NK-92 treated with Interleukin-12 subunit alpha and Interleukin-12 subunit beta, amount 100 ng/mL, for 24 hours (cell line): Measurements from ENCODE around the gene ZC3H15.
"Not testable (repeated sequence)": the region's sequence is repeated elsewhere in the genome, so short reads cannot be mapped to it uniquely, and the experiment has no call there.

Source experiments
- DNase-seq: peaks from one replicate; lab custom pipeline; 2025; lab: John Stamatoyannopoulos, UW

The ZC3H15 gene

GRCh38 chr2:186493564-186494085 is 7.6 kb downstream of the ZC3H15 start:
- no peak for DNase-seq

GRCh38 chr2:186496401-186496800 is 10.3 kb downstream of the ZC3H15 start:
- no peak for DNase-seq

- DNase-seq, result no peak
Observed at GRCh38 chr2:186497928-186498327, 11.9 kb downstream of the ZC3H15 start.

- no peak for DNase-seq
Observed at GRCh38 chr2:186498834-186499233, 12.8 kb downstream of the ZC3H15 start.

GRCh38 chr2:186503827-186504606 is 18.0 kb downstream of the ZC3H15 start:
- no peak for DNase-seq

GRCh38 chr2:186508263-186508662 is 22.2 kb downstream of the ZC3H15 start:
- DNase-seq, result no peak

- DNase-seq, result no peak
Observed at GRCh38 chr2:186515376-186515775, 29.3 kb downstream of the ZC3H15 start.

- DNase-seq, result no peak
Observed at GRCh38 chr2:186516396-186516795, 30.3 kb downstream of the ZC3H15 start.

GRCh38 chr2:186517090-186517489 is 31.0 kb downstream of the ZC3H15 start:
- DNase-seq, result no peak

- no peak for DNase-seq
Observed at GRCh38 chr2:186518291-186518690, 32.2 kb downstream of the ZC3H15 start.

GRCh38 chr2:186518945-186519344 is 32.9 kb downstream of the ZC3H15 start:
- no peak for DNase-seq

GRCh38 chr2:186521570-186522153 is 35.6 kb downstream of the ZC3H15 start:
- DNase-seq, result not testable (repeated sequence)

GRCh38 chr2:186522450-186522849 is 36.4 kb downstream of the ZC3H15 start:
- no peak for DNase-seq

GRCh38 chr2:186523791-186524190 is 37.7 kb downstream of the ZC3H15 start:
- no peak for DNase-seq

GRCh38 chr2:186526281-186526680 is 40.2 kb downstream of the ZC3H15 start:
- no peak for DNase-seq

GRCh38 chr2:186530314-186530713 is 44.3 kb downstream of the ZC3H15 start:
- no peak for DNase-seq

GRCh38 chr2:186531257-186531775 is 45.3 kb downstream of the ZC3H15 start:
- DNase-seq, result no peak

- DNase-seq, result no peak
Observed at GRCh38 chr2:186532891-186533290, 46.8 kb downstream of the ZC3H15 start.

GRCh38 chr2:186533717-186534116 is 47.7 kb downstream of the ZC3H15 start:
- DNase-seq, result no peak

GRCh38 chr2:186534406-186534805 is 48.3 kb downstream of the ZC3H15 start:
- no peak for DNase-seq

- no peak for DNase-seq
Observed at GRCh38 chr2:186535861-186536260, 49.8 kb downstream of the ZC3H15 start.

GRCh38 chr2:186537019-186537418 is 51.0 kb downstream of the ZC3H15 start:
- no peak for DNase-seq

GRCh38 chr2:186540941-186541340 is 54.9 kb downstream of the ZC3H15 start:
- no peak for DNase-seq
